Measurements from ENCODE around the gene EMX2. TPM values are rescaled to one million over a fixed set of nuclear protein-coding genes. Genes with fewer than 3 reads are reported as not detected.
A peak's percentile ranks its signal among the peaks of the same experiment; 100 is the strongest.

Gene EMX2
- total and polyA plus RNA-seq, 7 donors = 0.69 to 3.4 (median 1.2) TPM

DNA sequence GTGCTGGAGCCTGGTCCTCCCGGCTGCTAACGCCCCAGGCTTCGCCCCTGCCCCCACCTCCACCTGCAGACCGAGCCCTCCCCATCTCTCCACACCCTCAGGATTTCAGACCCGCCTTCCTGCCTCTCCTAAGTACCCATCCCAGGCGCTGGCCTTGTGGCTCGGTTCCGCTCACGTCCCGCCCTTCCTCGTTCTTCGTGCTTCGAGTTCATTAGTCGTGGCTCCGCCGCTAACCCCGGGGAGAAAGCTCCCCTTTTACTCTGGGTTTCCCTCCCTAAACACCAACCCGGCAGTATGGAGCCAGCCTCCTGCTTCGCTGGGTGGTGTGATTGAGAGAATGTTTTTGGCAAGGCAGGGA is 11.2 kb downstream of the EMX2 start:
- ATAC-seq (peak in 2 of 4 donors; percentile 19 to 26), DNase-seq (no peak)
- H3K4me1 ChIP-seq = peaks cover 31% of the 10 kb centered on the region
- no peaks in the 10 kb centered on the region for H3K9me3 ChIP-seq
- H3K27ac ChIP-seq = no peak overlapping the region
- no peaks in the 10 kb centered on the region for H3K36me3 ChIP-seq (ENCODE audit: insufficient read depth in 1 of 2, low read depth in 1 of 2)
- peaks cover 0 to 56% (median 17%) of the 10 kb centered on the region in 3 donors for H3K27me3 ChIP-seq (ENCODE audit: insufficient read depth in 3 of 3, low read length in 2 of 3)
- 13 to 22% (median 19%) methylated on average over 18 to 19 of the region's 19 CpGs for WGBS, 3 donors
- TF ChIP-seq, protein P1, sequence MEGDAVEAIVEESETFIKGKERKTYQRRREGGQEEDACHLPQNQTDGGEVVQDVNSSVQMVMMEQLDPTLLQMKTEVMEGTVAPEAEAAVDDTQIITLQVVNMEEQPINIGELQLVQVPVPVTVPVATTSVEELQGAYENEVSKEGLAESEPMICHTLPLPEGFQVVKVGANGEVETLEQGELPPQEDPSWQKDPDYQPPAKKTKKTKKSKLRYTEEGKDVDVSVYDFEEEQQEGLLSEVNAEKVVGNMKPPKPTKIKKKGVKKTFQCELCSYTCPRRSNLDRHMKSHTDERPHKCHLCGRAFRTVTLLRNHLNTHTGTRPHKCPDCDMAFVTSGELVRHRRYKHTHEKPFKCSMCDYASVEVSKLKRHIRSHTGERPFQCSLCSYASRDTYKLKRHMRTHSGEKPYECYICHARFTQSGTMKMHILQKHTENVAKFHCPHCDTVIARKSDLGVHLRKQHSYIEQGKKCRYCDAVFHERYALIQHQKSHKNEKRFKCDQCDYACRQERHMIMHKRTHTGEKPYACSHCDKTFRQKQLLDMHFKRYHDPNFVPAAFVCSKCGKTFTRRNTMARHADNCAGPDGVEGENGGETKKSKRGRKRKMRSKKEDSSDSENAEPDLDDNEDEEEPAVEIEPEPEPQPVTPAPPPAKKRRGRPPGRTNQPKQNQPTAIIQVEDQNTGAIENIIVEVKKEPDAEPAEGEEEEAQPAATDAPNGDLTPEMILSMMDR (IDR thresholded peaks at IDR 0.05) = no peak
- intact Hi-C loops (cut with DNase I) = no loop called here
- H3K4me3 ChIP-seq = peak overlapping the region; percentile 49

- ATAC-seq (peak; percentile 80 to 91 (median 85)), DNase-seq (no peak)
- Histone ChIP-seq H3K27me3 (ENCODE audit: insufficient read depth in 3 of 3, low read length in 2 of 3) (peaks cover 0 to 51% (median 17%) of the 10 kb centered on the region in 3 donors), H3K27ac (no peak overlapping the region), H3K36me3 (ENCODE audit: insufficient read depth in 1 of 2, low read depth in 1 of 2) (no peaks in the 10 kb centered on the region), H3K9me3 (no peaks in the 10 kb centered on the region), H3K4me1 (peaks cover 31% of the 10 kb centered on the region), H3K4me3 (no peak overlapping the region)
- WGBS, 3 donors = 25 to 34% (median 31%) methylated on average over 14 of the region's 14 CpGs
- TF ChIP-seq, protein P1 (IDR thresholded peaks at IDR 0.05) = no peak
- intact Hi-C loops (cut with DNase I) = no loop called here
Observed at GRCh38 chr10:117554241-117554814, 11.8 kb downstream of the EMX2 start.

DNA sequence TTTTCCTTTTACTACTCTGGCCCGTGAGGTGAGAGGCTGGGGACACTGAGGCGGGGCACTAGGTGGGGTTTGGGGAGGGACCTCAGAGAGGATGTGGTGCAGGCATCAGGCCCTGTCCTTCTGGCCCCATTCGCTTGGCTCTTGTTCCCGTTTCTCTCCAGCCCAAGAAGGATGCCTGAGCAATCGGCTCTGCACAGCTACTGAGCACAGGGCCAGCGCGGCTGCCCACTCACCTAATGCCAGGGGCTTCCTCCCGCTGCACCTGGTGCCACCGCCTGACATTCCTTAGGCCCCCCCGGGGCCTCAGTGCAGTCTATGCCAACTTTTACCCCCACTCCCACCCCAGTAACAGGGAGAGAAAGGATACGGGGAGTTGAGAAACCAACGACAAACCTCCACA is 12.5 kb downstream of the EMX2 start:
- Histone ChIP-seq H3K9me3 (no peaks in the 10 kb centered on the region), H3K4me1 (peaks cover 31% of the 10 kb centered on the region), H3K27ac (no peak overlapping the region), H3K4me3 (no peak overlapping the region), H3K27me3 (ENCODE audit: insufficient read depth in 3 of 3, low read length in 2 of 3) (peaks cover 0 to 44% (median 17%) of the 10 kb centered on the region in 3 donors), H3K36me3 (ENCODE audit: insufficient read depth in 1 of 2, low read depth in 1 of 2) (no peaks in the 10 kb centered on the region)
- 58 to 70% (median 66%) methylated on average over 10 to 12 of the region's 12 CpGs for WGBS, 3 donors
- no peak for DNase-seq
- ATAC-seq = no peak
- intact Hi-C loops (cut with DNase I) = no loop called here
- TF ChIP-seq, protein P1 (IDR thresholded peaks at IDR 0.05) = no peak

DNA sequence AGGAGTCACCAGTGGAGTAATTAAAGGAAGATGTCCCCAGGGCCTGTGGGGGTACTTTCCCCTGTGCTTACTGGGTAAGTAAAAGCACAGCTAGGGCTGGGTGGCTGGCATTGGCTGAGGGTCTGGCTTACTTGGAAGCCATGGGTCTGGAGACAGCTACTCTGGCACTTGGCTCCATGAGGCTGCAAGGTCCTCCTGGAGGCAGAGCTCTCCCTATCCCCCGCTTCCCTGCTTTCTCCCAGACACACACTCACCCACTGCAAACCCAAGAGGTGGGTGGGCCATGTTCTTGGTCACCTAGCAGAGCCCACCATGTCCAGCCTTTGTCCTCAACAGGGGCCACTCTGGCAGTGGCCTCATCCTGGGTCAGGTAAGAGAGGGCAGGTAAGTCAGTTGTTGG is 13.3 kb downstream of the EMX2 start:
- intact Hi-C loops (cut with DNase I) = no loop called here
- H3K4me1 ChIP-seq = peaks cover 31% of the 10 kb centered on the region
- H3K27me3 ChIP-seq (ENCODE audit: insufficient read depth in 3 of 3, low read length in 2 of 3) = peaks cover 0 to 36% (median 15%) of the 10 kb centered on the region in 3 donors
- H3K9me3 ChIP-seq = no peaks in the 10 kb centered on the region
- no peaks in the 10 kb centered on the region for H3K36me3 ChIP-seq (ENCODE audit: insufficient read depth in 1 of 2, low read depth in 1 of 2)
- 90 to 100% (median 94%) methylated on average over 1 of the region's 1 CpG for WGBS, 3 donors
- H3K27ac ChIP-seq = no peak overlapping the region
- H3K4me3 ChIP-seq = no peak overlapping the region
- TF ChIP-seq, protein P1 (IDR thresholded peaks at IDR 0.05) = no peak
- DNase-seq (no peak), ATAC-seq (no peak)

DNA sequence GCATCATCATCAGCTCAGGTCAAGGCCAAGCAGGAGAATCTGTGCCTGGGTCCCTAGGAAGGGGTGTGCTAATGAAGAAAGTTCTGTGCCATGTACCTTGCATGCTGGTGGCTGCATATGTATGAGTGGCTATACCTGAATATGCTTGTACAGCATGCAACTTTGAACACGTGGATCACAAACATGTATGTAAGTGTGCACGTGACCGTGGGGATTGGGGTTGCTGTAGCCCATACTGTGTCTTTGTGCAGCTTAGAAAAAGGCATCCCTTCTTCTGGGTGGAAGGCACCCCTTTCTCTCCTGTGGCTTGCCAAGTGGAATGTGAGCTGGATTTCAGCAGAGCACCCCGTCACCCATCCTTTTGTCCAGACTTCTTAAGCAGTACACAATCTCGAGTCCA is 13.8 kb downstream of the EMX2 start:
- WGBS, 3 donors = 87 to 96% (median 89%) methylated on average over 5 of the region's 5 CpGs

More for the DNA sequence above, 13.8 kb downstream of the EMX2 start:
- no peak overlapping the region for H3K4me3 ChIP-seq
- DNase-seq (no peak), ATAC-seq (no peak)
- H3K9me3 ChIP-seq = no peaks in the 10 kb centered on the region
- intact Hi-C loops (cut with DNase I) = no loop called here
- H3K27ac ChIP-seq = no peak overlapping the region
- peaks cover 0 to 31% (median 15%) of the 10 kb centered on the region in 3 donors for H3K27me3 ChIP-seq (ENCODE audit: insufficient read depth in 3 of 3, low read length in 2 of 3)
- no peaks in the 10 kb centered on the region for H3K36me3 ChIP-seq (ENCODE audit: insufficient read depth in 1 of 2, low read depth in 1 of 2)
- TF ChIP-seq, protein P1 (IDR thresholded peaks at IDR 0.05) = no peak
- H3K4me1 ChIP-seq = peaks cover 31% of the 10 kb centered on the region

All from psoas muscle (tissue), 8 donors.